ENCODE measurements around the gene UBA3. TPM values are rescaled to one million over a fixed set of nuclear protein-coding genes. Genes with fewer than 3 reads are reported as not detected.

The UBA3 gene
- total and polyA plus RNA-seq, 8 donors: 33.4 to 99.3 (median 44.5) TPM

DNA sequence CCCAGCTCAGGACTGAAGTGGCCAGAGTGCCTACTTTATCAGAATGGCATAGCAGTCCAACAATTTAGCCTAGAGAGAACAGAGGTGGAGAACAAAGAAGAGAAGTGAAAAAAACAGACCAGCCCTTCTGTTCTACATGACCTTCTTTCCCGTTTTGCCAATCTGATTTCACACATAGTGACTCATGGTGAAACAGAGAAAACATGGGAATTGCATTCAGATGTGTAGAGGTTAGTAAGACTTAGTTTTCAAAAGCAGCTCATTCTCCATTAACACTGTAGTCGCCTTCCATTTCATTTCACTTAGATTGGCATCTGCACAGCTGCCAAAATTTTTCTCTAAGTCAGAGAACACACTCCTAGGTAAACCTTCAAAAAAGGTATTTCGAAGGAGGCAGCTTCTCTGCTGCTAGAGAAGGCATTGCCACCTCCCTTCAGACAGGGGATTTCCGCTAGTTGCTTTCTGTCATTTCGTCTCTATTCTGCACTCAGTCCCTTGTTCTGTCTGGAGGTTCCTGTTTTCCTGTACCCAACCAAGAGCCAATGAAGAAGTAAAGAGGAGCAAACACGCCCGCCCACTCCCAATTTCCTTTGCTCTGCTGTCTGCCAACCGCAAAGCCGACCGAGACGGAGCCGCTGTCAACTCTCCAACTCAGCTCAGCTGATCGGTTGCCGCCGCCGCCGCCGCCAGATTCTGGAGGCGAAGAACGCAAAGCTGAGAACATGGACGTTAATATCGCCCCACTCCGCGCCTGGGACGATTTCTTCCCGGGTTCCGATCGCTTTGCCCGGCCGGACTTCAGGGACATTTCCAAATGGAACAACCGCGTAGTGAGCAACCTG, 4.4 kb upstream of the UBA3 start, which contains the start of gene ARL6IP5:
Gene ARL6IP5, plus strand, starts transcription at position 612 of the 842 bp plus-strand sequence. Its CDS starts 111 bp downstream, at position 723.
- peak within 1 kb of the TSS; percentile 94 to 97 (median 96) for H3K27ac ChIP-seq
- H3K36me3 ChIP-seq: no peaks in the 10 kb centered on the region
- no peaks in the 10 kb centered on the region for H3K9me3 ChIP-seq
- no peaks in the 10 kb centered on the region for H3K27me3 ChIP-seq
- peaks cover 53 to 80% (median 75%) of the 10 kb centered on the region in 4 donors for H3K4me1 ChIP-seq
- intact Hi-C loops (cut with DNase I; ENCODE audit: low total_unique reads): no loop called here
- DNase-seq: peak; percentile 96 to 98
- H3K4me3 ChIP-seq: peak within 1 kb of the TSS; percentile 75 to 94 (median 84)
- WGBS, 5 donors: 1 to 2% (median 1%) methylated on average over 32 of the region's 32 CpGs
- TF ChIP-seq EP300 (IDR thresholded peaks at IDR 0.05): no peak
- TF ChIP-seq POLR2A (IDR thresholded peaks at IDR 0.05): peak in 1 of 4 donors; percentile 45
- TF ChIP-seq POLR2AphosphoS5 (IDR thresholded peaks at IDR 0.05): peak; percentile 64 to 86 (median 78)
- TF ChIP-seq, protein P1, sequence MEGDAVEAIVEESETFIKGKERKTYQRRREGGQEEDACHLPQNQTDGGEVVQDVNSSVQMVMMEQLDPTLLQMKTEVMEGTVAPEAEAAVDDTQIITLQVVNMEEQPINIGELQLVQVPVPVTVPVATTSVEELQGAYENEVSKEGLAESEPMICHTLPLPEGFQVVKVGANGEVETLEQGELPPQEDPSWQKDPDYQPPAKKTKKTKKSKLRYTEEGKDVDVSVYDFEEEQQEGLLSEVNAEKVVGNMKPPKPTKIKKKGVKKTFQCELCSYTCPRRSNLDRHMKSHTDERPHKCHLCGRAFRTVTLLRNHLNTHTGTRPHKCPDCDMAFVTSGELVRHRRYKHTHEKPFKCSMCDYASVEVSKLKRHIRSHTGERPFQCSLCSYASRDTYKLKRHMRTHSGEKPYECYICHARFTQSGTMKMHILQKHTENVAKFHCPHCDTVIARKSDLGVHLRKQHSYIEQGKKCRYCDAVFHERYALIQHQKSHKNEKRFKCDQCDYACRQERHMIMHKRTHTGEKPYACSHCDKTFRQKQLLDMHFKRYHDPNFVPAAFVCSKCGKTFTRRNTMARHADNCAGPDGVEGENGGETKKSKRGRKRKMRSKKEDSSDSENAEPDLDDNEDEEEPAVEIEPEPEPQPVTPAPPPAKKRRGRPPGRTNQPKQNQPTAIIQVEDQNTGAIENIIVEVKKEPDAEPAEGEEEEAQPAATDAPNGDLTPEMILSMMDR (IDR thresholded peaks at IDR 0.05): no peak

DNA sequence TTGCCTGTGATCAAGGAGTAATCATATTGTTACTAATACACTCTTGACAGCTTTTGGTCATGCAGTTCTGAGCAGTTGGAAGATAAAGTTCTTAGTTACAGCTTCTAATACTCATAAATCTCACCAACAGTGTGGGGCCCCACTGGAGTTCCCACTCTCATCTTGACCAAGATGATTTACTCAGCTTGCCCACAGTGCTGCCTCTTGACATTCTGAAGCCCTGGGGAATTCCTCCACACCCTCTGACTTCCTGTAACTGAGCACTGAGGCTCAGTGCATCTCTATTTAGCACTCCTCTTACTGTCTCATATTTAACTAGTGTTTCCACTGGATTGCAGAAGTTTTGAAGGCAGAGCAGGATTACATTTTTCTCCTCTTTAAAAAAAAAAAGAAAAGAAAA, 2.6 kb upstream of the UBA3 start:
- intact Hi-C loops (cut with DNase I; ENCODE audit: low total_unique reads): no loop called here
- Histone ChIP-seq H3K27ac (peak overlapping the region in 4 of 5 donors; percentile 0 to 97 (median 62)), H3K4me1 (peaks cover 51 to 80% (median 73%) of the 10 kb centered on the region in 4 donors), H3K9me3 (no peaks in the 10 kb centered on the region), H3K27me3 (no peaks in the 10 kb centered on the region), H3K36me3 (no peaks in the 10 kb centered on the region), H3K4me3 (no peak overlapping the region)
- peak; percentile 31 to 65 for DNase-seq
- TF ChIP-seq EP300 (IDR thresholded peaks at IDR 0.05): no peak
- TF ChIP-seq POLR2AphosphoS5 (IDR thresholded peaks at IDR 0.05): peak in 1 of 3 donors; percentile 31

DNA sequence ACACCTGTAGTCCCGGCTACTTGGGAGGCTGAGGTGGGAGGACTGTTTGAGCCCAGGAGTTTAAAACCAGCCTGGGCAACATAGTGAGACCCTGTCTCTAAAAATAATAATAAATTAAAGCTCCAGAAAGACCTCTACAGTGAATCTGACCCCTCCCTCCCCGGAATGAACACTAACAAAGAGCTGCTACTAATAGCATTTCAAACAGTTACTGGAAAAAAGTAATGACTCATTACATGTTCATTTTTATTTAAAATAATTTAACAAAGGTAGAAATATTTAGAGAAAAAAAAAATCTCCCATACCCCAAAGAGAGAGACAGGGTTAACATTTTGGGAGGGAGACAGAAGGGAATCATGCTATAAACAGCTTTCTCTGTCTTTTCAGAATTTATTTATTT, 2.2 kb upstream of the UBA3 start:
- no peaks in the 10 kb centered on the region for H3K36me3 ChIP-seq
- TF ChIP-seq, protein P1 (IDR thresholded peaks at IDR 0.05): no peak
- TF ChIP-seq POLR2A (IDR thresholded peaks at IDR 0.05) (no peak), EP300 (IDR thresholded peaks at IDR 0.05) (no peak), POLR2AphosphoS5 (IDR thresholded peaks at IDR 0.05) (no peak)
- no peaks in the 10 kb centered on the region for H3K9me3 ChIP-seq
- no peak overlapping the region for H3K4me3 ChIP-seq
- 53 to 68% (median 62%) methylated on average over 2 of the region's 2 CpGs for WGBS, 5 donors
- H3K27me3 ChIP-seq: no peaks in the 10 kb centered on the region
- H3K27ac ChIP-seq: peak overlapping the region in 4 of 5 donors; percentile 0 to 97 (median 70)
- intact Hi-C loops (cut with DNase I; ENCODE audit: low total_unique reads): no loop called here
- peaks cover 47 to 80% (median 71%) of the 10 kb centered on the region in 4 donors for H3K4me1 ChIP-seq
- no peak for DNase-seq

DNA sequence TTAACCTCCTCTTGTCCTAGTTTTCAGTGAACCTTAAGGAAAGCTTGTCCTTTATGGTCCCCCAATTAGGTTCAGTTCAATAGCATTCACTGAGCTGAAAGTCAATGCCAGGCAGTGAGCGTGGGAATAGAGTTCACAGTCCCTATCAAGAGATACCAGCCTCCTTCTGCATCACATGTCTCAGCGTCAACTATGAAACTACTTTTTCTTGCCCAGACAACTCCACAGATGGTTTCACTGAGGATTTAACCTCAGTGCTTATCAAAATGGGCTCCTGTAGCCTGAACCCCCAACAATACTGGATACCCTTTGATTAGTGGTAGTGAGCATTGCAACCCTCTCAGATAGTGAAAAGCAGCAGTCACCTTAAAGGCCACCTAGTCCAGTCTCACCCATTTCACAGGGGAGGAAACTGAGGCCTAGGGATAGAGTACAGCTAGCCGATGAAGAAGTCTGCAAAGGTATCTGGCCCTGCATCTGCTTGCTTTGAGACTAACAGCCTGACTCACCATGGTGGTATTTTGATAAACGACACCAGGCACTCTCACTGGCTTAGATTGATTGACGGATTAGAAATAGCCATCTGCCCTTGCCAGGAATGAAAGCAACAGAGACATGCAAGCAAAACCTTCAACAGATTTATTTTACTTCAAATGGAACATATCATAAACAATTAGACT, 1.6 kb upstream of the UBA3 start:
- no peaks in the 10 kb centered on the region for H3K36me3 ChIP-seq
- no peaks in the 10 kb centered on the region for H3K27me3 ChIP-seq
- intact Hi-C loops (cut with DNase I; ENCODE audit: low total_unique reads): no loop called here
- peaks cover 40 to 79% (median 67%) of the 10 kb centered on the region in 4 donors for H3K4me1 ChIP-seq
- peak overlapping the region in 3 of 5 donors; percentile 0 to 97 (median 96) for H3K27ac ChIP-seq
- no peak for DNase-seq
- no peaks in the 10 kb centered on the region for H3K9me3 ChIP-seq
- 50 to 66% (median 53%) methylated on average over 5 of the region's 5 CpGs for whole genome bisulfite sequencing, 5 donors
- TF ChIP-seq EP300 (IDR thresholded peaks at IDR 0.05): no peak
- TF ChIP-seq POLR2A (IDR thresholded peaks at IDR 0.05): no peak
- TF ChIP-seq, protein P1 (IDR thresholded peaks at IDR 0.05): no peak
- TF ChIP-seq POLR2AphosphoS5 (IDR thresholded peaks at IDR 0.05): no peak
- no peak overlapping the region for H3K4me3 ChIP-seq

Data from stomach (tissue), 9 donors.